ENCODE results near the gene CFAP45. TPM values are rescaled to one million over a fixed set of nuclear protein-coding genes. Genes with fewer than 3 reads are reported as not detected.

The CFAP45 gene
- total and polyA plus RNA-seq, 2 of the 8 experiments (the other 6 are each of a cell fraction or from before 2014, with no cell fraction given) = 0.05 TPM; not detected in 1

DNA sequence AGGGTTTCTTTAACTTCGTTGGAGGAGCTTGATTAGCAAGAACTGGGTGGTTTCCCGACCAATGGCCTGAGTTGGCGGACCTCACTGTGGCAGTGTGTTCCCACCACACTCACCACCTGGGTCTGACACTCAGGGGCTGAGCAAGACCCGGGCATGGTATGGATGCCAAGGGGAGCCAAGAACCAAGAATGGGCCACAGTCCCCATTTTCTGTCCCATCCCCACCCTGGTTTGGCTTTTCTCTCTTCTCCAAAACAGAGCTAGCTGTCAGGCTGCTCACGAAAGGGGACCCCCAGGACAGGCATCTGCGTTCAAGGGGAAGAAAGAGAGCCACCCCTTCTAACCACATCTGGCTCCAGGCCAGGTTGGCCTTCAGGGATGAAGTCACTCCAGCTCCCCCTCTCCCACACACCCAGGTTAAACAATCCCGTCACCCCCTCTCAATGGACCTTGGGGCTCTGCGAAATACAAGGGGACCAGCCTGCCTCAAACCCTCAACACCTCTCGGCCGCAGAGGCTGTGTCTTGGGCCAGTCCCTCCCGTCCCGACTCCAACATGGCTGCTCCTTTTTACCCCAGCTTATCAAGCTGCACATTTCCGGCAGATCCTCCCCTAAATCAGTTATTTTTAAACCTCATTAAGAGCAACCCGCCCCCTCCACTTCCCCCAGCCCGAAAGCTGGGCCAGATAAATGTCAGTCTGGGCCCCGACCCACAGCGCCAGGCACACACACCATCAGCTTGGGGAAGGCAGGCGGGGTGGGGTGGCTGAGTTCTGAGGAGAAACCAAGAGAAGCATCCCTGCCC, 21.9 kb upstream of the CFAP45 start:
- Histone ChIP-seq H3K27me3 (replicated peaks in 1 of 4; ENCODE audit: control insufficient read depth in 3 of 4, extremely low read depth in 1 of 4, insufficient read depth in 3 of 4, low read length in 3 of 4) (peaks cover 0 to 17% (median 8%) of the 10 kb centered on the region in 4 experiments; a peak in 5 of 7 replicates), H3K23ac (ENCODE audit: insufficient read length) (no peak overlapping the region), H3K4me3 (ENCODE audit: extremely low read depth in 1 of 4, insufficient read depth in 2 of 4, low read depth in 3 of 4, low read length in 4 of 4) (no peak overlapping the region), H3K4me1 (replicated peaks in 1 of 4; ENCODE audit: control insufficient read depth in 3 of 4, insufficient read depth in 4 of 4, low read length in 3 of 4) (peaks cover 5 to 21% (median 16%) of the 10 kb centered on the region in 4 experiments), H3K9me3 (ENCODE audit: insufficient read depth in 2 of 2, low read depth in 1 of 2, low read length in 1 of 2) (no peaks in the 10 kb centered on the region), H2BK20ac (ENCODE audit: low read length) (no peak overlapping the region), H3K79me1 (ENCODE audit: low read depth, low read length) (peaks cover 3% of the 10 kb centered on the region), H3K9ac (replicated peaks in 1 of 4; ENCODE audit: extremely low read depth in 1 of 4, low read depth in 3 of 4, low read length in 3 of 4) (no peak overlapping the region), H4K5ac (ENCODE audit: insufficient read length, low read depth, low read length) (no peak overlapping the region), H3K79me2 (ENCODE audit: control insufficient read depth in 1 of 2, insufficient read depth in 2 of 2, low read length in 2 of 2) (peaks cover 0 to 12% of the 10 kb centered on the region in 2 experiments; a peak in 2 of 4 replicates), H3K36me3 (ENCODE audit: control insufficient read depth in 2 of 4, insufficient read depth in 4 of 4, low read length in 3 of 4) (peaks cover 0 to 16% (median 4%) of the 10 kb centered on the region in 4 experiments; a peak in 5 of 8 replicates), H2AFZ (ENCODE audit: low read length) (no peak overlapping the region), H3K14ac (ENCODE audit: insufficient read length) (no peak overlapping the region), H2BK120ac (replicated peaks; ENCODE audit: low read depth, low read length) (no peak overlapping the region), H2BK15ac (ENCODE audit: low read length) (no peak overlapping the region), H2AK5ac (ENCODE audit: low read depth, low read length) (peak overlapping the region; percentile 53; the same call in 1 of the 2 replicates), H4K8ac (ENCODE audit: extremely low read depth, insufficient read depth, low read length) (no peak overlapping the region), H3K56ac (replicated peaks; ENCODE audit: insufficient read length, low read depth, low read length) (no peak overlapping the region), H3K18ac (ENCODE audit: extremely low read depth, low read length) (no peak overlapping the region), H4K91ac (replicated peaks; ENCODE audit: insufficient read length, low read length) (no peak overlapping the region), H3K23me2 (ENCODE audit: low read depth, low read length) (peaks cover 17% of the 10 kb centered on the region; the same call in 1 of the 2 replicates), H4K20me1 (replicated peaks in 1 of 2; ENCODE audit: control insufficient read depth in 1 of 2, insufficient read depth in 2 of 2, low read length in 2 of 2) (peaks cover 0 to 3% of the 10 kb centered on the region in 2 experiments), H2BK5ac (ENCODE audit: low read depth, low read length) (no peak overlapping the region), H3K27ac (ENCODE audit: low read depth, low read length) (no peak overlapping the region), H2BK12ac (ENCODE audit: low read depth, low read length) (0 out of 2 replicates have a peak overlapping the region, but pooled peaks have one; percentile 50), H3K4ac (replicated peaks; ENCODE audit: insufficient read length, low read depth, low read length) (no peak overlapping the region), H3K4me2 (ENCODE audit: insufficient read depth in 1 of 2, low read depth in 2 of 2, low read length in 2 of 2) (no peak overlapping the region; a peak in 1 of 4 replicates)
- ChIA-PET POLR2A (ENCODE audit: partially characterized antibody) (interaction anchor here (0.9 to 2.3 kb wide), 6 partner anchors 19 to 110 kb away, joined by 3 to 11 read pairs (median 4); partner anchors contain the start of genes CFAP45 and PIGM), CTCF (ENCODE audit: partially characterized antibody) (interaction anchor here (0.9 to 7.3 kb wide), 10 partner anchors 8 to 124 kb away, joined by 3 to 53 read pairs (median 3); no protein-coding TSS in a partner anchor)
- DNase-seq (ENCODE audit: low read depth in 1 of 2, low spot score in 2 of 2) (no peak), FAIRE-seq (no peak)
- WGBS, 2 experiments (ENCODE audit: extremely low coverage in 1 of 2, insufficient coverage in 1 of 2, insufficient read length in 1 of 2, insufficient replicate concordance in 2 of 2, low coverage in 1 of 2, low lambda C conversion rate in 2 of 2, missing lambda C conversion rate in 1 of 2) = 83% methylated on average over 15 of the region's 18 CpGs; no CpG with 5 or more reads in 1 of the 2 experiments
- TF ChIP-seq SAP30 (IDR thresholded peaks at IDR 0.05; ENCODE audit: insufficient read depth, insufficient replicate concordance, low read length) = no peak
- TF ChIP-seq TEAD4 (IDR thresholded peaks at IDR 0.05; ENCODE audit: low read depth, low read length) = no peak
- TF ChIP-seq, protein P1, sequence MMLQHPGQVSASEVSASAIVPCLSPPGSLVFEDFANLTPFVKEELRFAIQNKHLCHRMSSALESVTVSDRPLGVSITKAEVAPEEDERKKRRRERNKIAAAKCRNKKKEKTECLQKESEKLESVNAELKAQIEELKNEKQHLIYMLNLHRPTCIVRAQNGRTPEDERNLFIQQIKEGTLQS (IDR thresholded peaks at IDR 0.05; ENCODE audit: insufficient read depth, low read depth, low read length) = no peak
- TF ChIP-seq, protein P2, sequence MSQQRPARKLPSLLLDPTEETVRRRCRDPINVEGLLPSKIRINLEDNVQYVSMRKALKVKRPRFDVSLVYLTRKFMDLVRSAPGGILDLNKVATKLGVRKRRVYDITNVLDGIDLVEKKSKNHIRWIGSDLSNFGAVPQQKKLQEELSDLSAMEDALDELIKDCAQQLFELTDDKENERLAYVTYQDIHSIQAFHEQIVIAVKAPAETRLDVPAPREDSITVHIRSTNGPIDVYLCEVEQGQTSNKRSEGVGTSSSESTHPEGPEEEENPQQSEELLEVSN (IDR thresholded peaks at IDR 0.05) = no peak
- no peak for TF ChIP-seq SP1 (IDR thresholded peaks at IDR 0.05; ENCODE audit: low read depth, low read length)
- TF ChIP-seq ASH2L (IDR thresholded peaks at IDR 0.05; ENCODE audit: low read length) = no peak
- TF ChIP-seq POU5F1 (IDR thresholded peaks at IDR 0.05; ENCODE audit: low read depth, low read length) = no peak
- no peak for TF ChIP-seq RNF2 (IDR thresholded peaks at IDR 0.05; ENCODE audit: borderline replicate concordance, low read depth, low read length, missing control alignments, poor library complexity, severe bottlenecking)
- TF ChIP-seq EGR1 (IDR thresholded peaks at IDR 0.05; ENCODE audit: borderline replicate concordance, low read depth, low read length) = no peak

Measured in H1 (cell line).